ENCODE measurements around the gene SERPINA6. TPM values are rescaled to one million over a fixed set of nuclear protein-coding genes. Genes with fewer than 3 reads are reported as not detected.

SERPINA6 gene
- total and polyA plus RNA-seq, 2 experiments from 2014 or later = 0.11 TPM; not detected in 1

- no peaks in the 10 kb centered on the region for H3K36me3 ChIP-seq
- H3K27ac ChIP-seq = no peak overlapping the region
- no peak for DNase-seq (ENCODE audit: low read depth in 1 of 2, low spot score in 1 of 2)
- no peak for TF ChIP-seq CTCF (IDR thresholded peaks at IDR 0.05; ENCODE audit: low read depth, low read length)
- no peaks in the 10 kb centered on the region for H3K4me1 ChIP-seq (ENCODE audit: low read depth)
- H3K9me3 ChIP-seq (ENCODE audit: low read depth) = no peaks in the 10 kb centered on the region
- no peak overlapping the region for H3K4me3 ChIP-seq
- no peaks in the 10 kb centered on the region for H3K27me3 ChIP-seq
Observed at GRCh38 chr14:94310248-94310647, 12.9 kb downstream of the SERPINA6 start.

GRCh38 chr14:94309721-94310120, 13.4 kb downstream of the SERPINA6 start:
- Histone ChIP-seq H3K36me3 (no peaks in the 10 kb centered on the region), H3K27me3 (no peaks in the 10 kb centered on the region), H3K9me3 (ENCODE audit: low read depth) (no peaks in the 10 kb centered on the region), H3K4me3 (no peak overlapping the region), H3K27ac (no peak overlapping the region), H3K4me1 (ENCODE audit: low read depth) (no peaks in the 10 kb centered on the region)
- no peak for TF ChIP-seq CTCF (IDR thresholded peaks at IDR 0.05; ENCODE audit: low read depth, low read length)
- no peak for DNase-seq (ENCODE audit: low read depth in 1 of 2, low spot score in 1 of 2)

GRCh38 chr14:94307410-94307992, 15.6 kb downstream of the SERPINA6 start:
- no peak for DNase-seq (ENCODE audit: low read depth in 1 of 2, low spot score in 1 of 2)
- H3K4me1 ChIP-seq (ENCODE audit: low read depth) = no peaks in the 10 kb centered on the region
- no peaks in the 10 kb centered on the region for H3K36me3 ChIP-seq
- H3K27ac ChIP-seq = no peak overlapping the region
- H3K4me3 ChIP-seq = no peak overlapping the region
- no peak for TF ChIP-seq CTCF (IDR thresholded peaks at IDR 0.05; ENCODE audit: low read depth, low read length)
- H3K9me3 ChIP-seq (ENCODE audit: low read depth) = no peaks in the 10 kb centered on the region
- no peaks in the 10 kb centered on the region for H3K27me3 ChIP-seq

- no peaks in the 10 kb centered on the region for H3K4me1 ChIP-seq (ENCODE audit: low read depth)
- DNase-seq (ENCODE audit: low read depth in 1 of 2, low spot score in 1 of 2) = no peak
- no peak overlapping the region for H3K27ac ChIP-seq
- no peaks in the 10 kb centered on the region for H3K27me3 ChIP-seq
- H3K9me3 ChIP-seq (ENCODE audit: low read depth) = no peaks in the 10 kb centered on the region
- H3K4me3 ChIP-seq = no peak overlapping the region
- no peaks in the 10 kb centered on the region for H3K36me3 ChIP-seq
- no peak for TF ChIP-seq CTCF (IDR thresholded peaks at IDR 0.05; ENCODE audit: low read depth, low read length)
Observed at GRCh38 chr14:94306047-94306978, 16.8 kb downstream of the SERPINA6 start.

- TF ChIP-seq CTCF (IDR thresholded peaks at IDR 0.05; ENCODE audit: low read depth, low read length) = no peak
- no peaks in the 10 kb centered on the region for H3K9me3 ChIP-seq (ENCODE audit: low read depth)
- no peaks in the 10 kb centered on the region for H3K36me3 ChIP-seq
- no peaks in the 10 kb centered on the region for H3K27me3 ChIP-seq
- no peaks in the 10 kb centered on the region for H3K4me1 ChIP-seq (ENCODE audit: low read depth)
- no peak for DNase-seq (ENCODE audit: low read depth in 1 of 2, low spot score in 1 of 2)
- no peak overlapping the region for H3K27ac ChIP-seq
- H3K4me3 ChIP-seq = no peak overlapping the region
Observed at GRCh38 chr14:94305620-94306019, 17.5 kb downstream of the SERPINA6 start.
